HepG2 (cell line): Measurements from ENCODE around the gene C14orf119. TPM values are rescaled to one million over a fixed set of nuclear protein-coding genes. Genes with fewer than 3 reads are reported as not detected.

Source experiments
- ATF5 ChIP-seq: sonication (generic); formaldehyde crosslinking; IDR thresholded peaks from 2 replicates; pipeline ENCODE4 v1.4.0; 2020; ENCODE audit warnings: mild to moderate bottlenecking, low read depth, missing genetic modification reagents
- E2F5 ChIP-seq: sonication (generic); formaldehyde crosslinking; conservative IDR thresholded peaks from 2 replicates; pipeline ENCODE4 v1.4.0; 2020; ENCODE audit warnings: missing genetic modification reagents
- KDM1A ChIP-seq: IDR thresholded peaks from 2 replicates; pipeline ENCODE4 v1.6.1; 2016; ENCODE audit warnings: missing compliant biosample characterization
- MAZ ChIP-seq, 2 experiments: sonication (generic) in 1 of 2; formaldehyde crosslinking in 1 of 2; IDR thresholded peaks; 2 replicates each; pipeline versions ENCODE4 v1.5.0 to v1.6.1; 2012 to 2020; ENCODE audit warnings: low read depth in 2 of 2, mild to moderate bottlenecking in 2 of 2, borderline replicate concordance in 1 of 2, improper control_type of control experiment in 1 of 2, low read length in 1 of 2, missing genetic modification reagents in 1 of 2, moderate library complexity in 1 of 2
- MBNL3 ChIP-seq: fragments of 250-450 bp; sonication (Bioruptor Pico); conservative IDR thresholded peaks from 2 replicates; pipeline ENCODE4 v1.8.0; 2022; ENCODE audit warnings: mild to moderate bottlenecking, inconsistent platforms
- MYC ChIP-seq: sonication (generic); formaldehyde crosslinking; IDR thresholded peaks from 2 replicates; pipeline ENCODE4 v1.9.0; 2021; ENCODE audit warnings: missing genetic modification reagents, borderline replicate concordance
- NCOR1 ChIP-seq: fragments of 200-600 bp; sonication (generic); IDR thresholded peaks from 2 replicates; pipeline ENCODE4 v1.7.0; 2017; ENCODE audit warnings: antibody characterized with exemption, low read length, borderline replicate concordance
- POGZ ChIP-seq: sonication (generic); formaldehyde crosslinking; IDR thresholded peaks from 2 replicates; pipeline ENCODE4 v1.4.0; 2020; ENCODE audit warnings: mild to moderate bottlenecking, missing genetic modification reagents
- SYNCRIP ChIP-seq: fragments of 200-400 bp; formaldehyde crosslinking; IDR thresholded peaks from 2 replicates; pipeline ENCODE4 v1.6.1; 2018; ENCODE audit warnings: mild to moderate bottlenecking, low read depth, low read length; ENCODE audit not compliant: insufficient read depth
- THAP7 ChIP-seq: sonication (generic); formaldehyde crosslinking; IDR thresholded peaks from 2 replicates; pipeline ENCODE4 v1.8.1; 2023; ENCODE audit warnings: mild to moderate bottlenecking, missing genetic modification reagents
- YEATS4 ChIP-seq: sonication (generic); formaldehyde crosslinking; IDR thresholded peaks from 2 replicates; pipeline ENCODE4 v1.4.0; 2020; ENCODE audit warnings: missing genetic modification reagents, borderline replicate concordance
- ZBTB46 ChIP-seq: sonication (generic); formaldehyde crosslinking; IDR thresholded peaks from 2 replicates; pipeline ENCODE4 v1.4.0; 2020; ENCODE audit warnings: mild to moderate bottlenecking, missing genetic modification reagents, borderline replicate concordance
- ZFP82 ChIP-seq: sonication (generic); formaldehyde crosslinking; IDR thresholded peaks from 2 replicates; pipeline ENCODE4 v1.5.1; 2020; ENCODE audit warnings: mild to moderate bottlenecking, missing genetic modification reagents, borderline replicate concordance
- polyA plus RNA-seq, 8 experiments: library from polyadenylated mRNA; depleted of rRNA in 3 of 8; stranded (reverse) in 7 of 8; unstranded in 1 of 8; fragments of >200 nt; fragmentation: Illumina TruSeq in 4 of 8; extraction: Trizol in 4 of 8; gene quantifications; 2 replicates each; pipeline versions ENCODE4 v1.2.1 to v1.2.3, GENCODE V29; 2011 to 2016; ENCODE audit warnings: low read depth in 4 of 8, missing spikeins in 1 of 8, mixed read lengths in 1 of 8; ENCODE audit not compliant: insufficient read depth in 1 of 8
- total RNA-seq, 5 experiments: library from RNA; depleted of rRNA; stranded (reverse); fragments of >200 nt; fragmentation: Illumina TruSeq; extraction: Trizol; gene quantifications; 2 replicates each; pipeline ENCODE4 v1.2.3, GENCODE V29; 2016; ENCODE audit warnings: low read depth in 1 of 5
- TF ChIP-seq, protein P1 (sequence below): sonication (generic); formaldehyde crosslinking; IDR thresholded peaks from 2 replicates; pipeline ENCODE4 v1.4.0; 2020; ENCODE audit warnings: missing genetic modification reagents
- TF ChIP-seq, protein P2 (sequence below): sonication (generic); formaldehyde crosslinking; IDR thresholded peaks from 2 replicates; pipeline ENCODE4 v1.5.0; 2020; ENCODE audit warnings: missing genetic modification reagents

Gene C14orf119
- total and polyA plus RNA-seq, 2 of the 13 experiments (the other 11 are each of a cell fraction or from before 2014, with no cell fraction given): 117 to 206 TPM

DNA sequence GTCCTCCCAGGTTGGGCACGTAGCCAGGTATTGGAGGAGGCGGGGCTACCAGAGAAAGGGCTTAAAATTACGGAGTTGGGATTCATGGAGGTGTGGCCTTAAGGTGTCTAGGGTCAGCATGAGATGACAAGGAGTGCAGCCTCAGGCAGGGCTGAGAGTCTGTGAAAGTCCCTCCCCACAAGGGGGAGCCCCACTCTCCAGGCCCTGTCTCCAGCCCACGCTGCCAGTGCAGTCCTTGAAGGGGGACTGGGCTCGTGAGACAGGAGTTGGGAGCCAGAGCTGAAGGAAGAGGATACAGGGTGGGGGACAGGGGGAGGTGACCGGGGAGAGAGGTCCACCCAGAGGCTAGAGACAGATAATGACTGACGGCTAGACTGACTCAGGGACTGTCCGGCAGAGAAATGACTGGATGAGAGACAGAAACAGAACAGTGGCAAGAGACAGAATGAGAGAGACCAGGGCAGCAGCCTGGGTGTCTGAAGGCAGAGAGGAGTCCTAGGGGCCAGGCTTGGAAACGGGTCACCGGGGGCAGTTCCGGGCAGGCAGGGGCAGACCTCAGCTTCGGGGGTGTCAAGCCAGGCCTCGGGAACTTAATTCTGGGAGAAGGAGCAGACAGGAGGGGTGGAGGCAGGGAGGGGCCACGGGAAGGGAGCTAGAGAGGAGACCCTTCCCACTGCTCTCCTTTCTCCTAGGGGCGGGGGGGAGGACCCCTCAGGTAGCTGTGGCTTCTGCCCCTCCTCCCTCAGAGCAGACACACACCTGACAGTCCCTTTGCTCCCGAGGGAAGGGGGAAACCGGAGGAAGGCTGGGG is 39.0 kb upstream of the C14orf119 start (continued):
- TF ChIP-seq, protein P1, sequence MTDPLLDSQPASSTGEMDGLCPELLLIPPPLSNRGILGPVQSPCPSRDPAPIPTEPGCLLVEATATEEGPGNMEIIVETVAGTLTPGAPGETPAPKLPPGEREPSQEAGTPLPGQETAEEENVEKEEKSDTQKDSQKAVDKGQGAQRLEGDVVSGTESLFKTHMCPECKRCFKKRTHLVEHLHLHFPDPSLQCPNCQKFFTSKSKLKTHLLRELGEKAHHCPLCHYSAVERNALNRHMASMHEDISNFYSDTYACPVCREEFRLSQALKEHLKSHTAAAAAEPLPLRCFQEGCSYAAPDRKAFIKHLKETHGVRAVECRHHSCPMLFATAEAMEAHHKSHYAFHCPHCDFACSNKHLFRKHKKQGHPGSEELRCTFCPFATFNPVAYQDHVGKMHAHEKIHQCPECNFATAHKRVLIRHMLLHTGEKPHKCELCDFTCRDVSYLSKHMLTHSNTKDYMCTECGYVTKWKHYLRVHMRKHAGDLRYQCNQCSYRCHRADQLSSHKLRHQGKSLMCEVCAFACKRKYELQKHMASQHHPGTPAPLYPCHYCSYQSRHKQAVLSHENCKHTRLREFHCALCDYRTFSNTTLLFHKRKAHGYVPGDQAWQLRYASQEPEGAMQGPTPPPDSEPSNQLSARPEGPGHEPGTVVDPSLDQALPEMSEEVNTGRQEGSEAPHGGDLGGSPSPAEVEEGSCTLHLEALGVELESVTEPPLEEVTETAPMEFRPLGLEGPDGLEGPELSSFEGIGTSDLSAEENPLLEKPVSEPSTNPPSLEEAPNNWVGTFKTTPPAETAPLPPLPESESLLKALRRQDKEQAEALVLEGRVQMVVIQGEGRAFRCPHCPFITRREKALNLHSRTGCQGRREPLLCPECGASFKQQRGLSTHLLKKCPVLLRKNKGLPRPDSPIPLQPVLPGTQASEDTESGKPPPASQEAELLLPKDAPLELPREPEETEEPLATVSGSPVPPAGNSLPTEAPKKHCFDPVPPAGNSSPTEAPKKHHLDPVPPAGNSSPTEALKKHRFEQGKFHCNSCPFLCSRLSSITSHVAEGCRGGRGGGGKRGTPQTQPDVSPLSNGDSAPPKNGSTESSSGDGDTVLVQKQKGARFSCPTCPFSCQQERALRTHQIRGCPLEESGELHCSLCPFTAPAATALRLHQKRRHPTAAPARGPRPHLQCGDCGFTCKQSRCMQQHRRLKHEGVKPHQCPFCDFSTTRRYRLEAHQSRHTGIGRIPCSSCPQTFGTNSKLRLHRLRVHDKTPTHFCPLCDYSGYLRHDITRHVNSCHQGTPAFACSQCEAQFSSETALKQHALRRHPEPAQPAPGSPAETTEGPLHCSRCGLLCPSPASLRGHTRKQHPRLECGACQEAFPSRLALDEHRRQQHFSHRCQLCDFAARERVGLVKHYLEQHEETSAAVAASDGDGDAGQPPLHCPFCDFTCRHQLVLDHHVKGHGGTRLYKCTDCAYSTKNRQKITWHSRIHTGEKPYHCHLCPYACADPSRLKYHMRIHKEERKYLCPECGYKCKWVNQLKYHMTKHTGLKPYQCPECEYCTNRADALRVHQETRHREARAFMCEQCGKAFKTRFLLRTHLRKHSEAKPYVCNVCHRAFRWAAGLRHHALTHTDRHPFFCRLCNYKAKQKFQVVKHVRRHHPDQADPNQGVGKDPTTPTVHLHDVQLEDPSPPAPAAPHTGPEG (CRISPR knock-in tag): no peak
- TF ChIP-seq SYNCRIP: no peak
- TF ChIP-seq, protein P2, sequence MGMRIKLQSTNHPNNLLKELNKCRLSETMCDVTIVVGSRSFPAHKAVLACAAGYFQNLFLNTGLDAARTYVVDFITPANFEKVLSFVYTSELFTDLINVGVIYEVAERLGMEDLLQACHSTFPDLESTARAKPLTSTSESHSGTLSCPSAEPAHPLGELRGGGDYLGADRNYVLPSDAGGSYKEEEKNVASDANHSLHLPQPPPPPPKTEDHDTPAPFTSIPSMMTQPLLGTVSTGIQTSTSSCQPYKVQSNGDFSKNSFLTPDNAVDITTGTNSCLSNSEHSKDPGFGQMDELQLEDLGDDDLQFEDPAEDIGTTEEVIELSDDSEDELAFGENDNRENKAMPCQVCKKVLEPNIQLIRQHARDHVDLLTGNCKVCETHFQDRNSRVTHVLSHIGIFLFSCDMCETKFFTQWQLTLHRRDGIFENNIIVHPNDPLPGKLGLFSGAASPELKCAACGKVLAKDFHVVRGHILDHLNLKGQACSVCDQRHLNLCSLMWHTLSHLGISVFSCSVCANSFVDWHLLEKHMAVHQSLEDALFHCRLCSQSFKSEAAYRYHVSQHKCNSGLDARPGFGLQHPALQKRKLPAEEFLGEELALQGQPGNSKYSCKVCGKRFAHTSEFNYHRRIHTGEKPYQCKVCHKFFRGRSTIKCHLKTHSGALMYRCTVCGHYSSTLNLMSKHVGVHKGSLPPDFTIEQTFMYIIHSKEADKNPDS (CRISPR knock-in tag): no peak
- no peak for TF ChIP-seq MYC (CRISPR knock-in tag)
- 0 out of 2 replicates have a peak, but pooled peaks have one; percentile 48 for TF ChIP-seq THAP7 (CRISPR knock-in tag)
- TF ChIP-seq KDM1A (CRISPR knock-in tag): peak; percentile 63; the same call in 1 of the 2 replicates
- TF ChIP-seq NCOR1: no peak
- TF ChIP-seq MAZ (IDR thresholded peaks at IDR 0.05; ENCODE audit: borderline replicate concordance, low read depth, low read length): no peak
- TF ChIP-seq MAZ (CRISPR knock-in tag; IDR thresholded peaks at IDR 0.05; ENCODE audit: low read depth): no peak
- TF ChIP-seq POGZ (CRISPR knock-in tag): no peak
- TF ChIP-seq MBNL3 (CRISPR knock-in tag): no peak
- TF ChIP-seq ATF5 (CRISPR knock-in tag): no peak
- TF ChIP-seq E2F5 (CRISPR knock-in tag): no peak
- no peak for TF ChIP-seq YEATS4 (CRISPR knock-in tag)
- TF ChIP-seq ZFP82 (CRISPR knock-in tag): no peak
- no peak; the same call in 1 of the 2 replicates for TF ChIP-seq ZBTB46 (CRISPR knock-in tag)
